ENCODE measurements around the gene ARHGEF10L. TPM values are rescaled to one million over a fixed set of nuclear protein-coding genes. Genes with fewer than 3 reads are reported as not detected.

ARHGEF10L gene
- total RNA-seq, 2 donors from 2014 or later, result not detected

GRCh38 chr1:17591814-17592430 lies 52.4 kb downstream of the ARHGEF10L start:
- Mint-ChIP-seq H3K4me3 (no peak overlapping the region), H3K9me3 (no peaks in the 10 kb centered on the region), H3K4me1 (ENCODE audit: low read depth in 2 of 2) (no peaks in the 10 kb centered on the region), H3K36me3 (no peaks in the 10 kb centered on the region), H3K27ac (no peak overlapping the region), H3K27me3 (peaks cover 0 to 6% of the 10 kb centered on the region in 2 donors)
- DNase-seq (ENCODE audit: low spot score) (no peak), ATAC-seq (no peak)

- Mint-ChIP-seq H3K27ac (no peak overlapping the region), H3K4me1 (ENCODE audit: low read depth in 2 of 2) (no peaks in the 10 kb centered on the region), H3K27me3 (peaks cover 0 to 6% of the 10 kb centered on the region in 2 donors), H3K36me3 (no peaks in the 10 kb centered on the region), H3K4me3 (no peak overlapping the region), H3K9me3 (no peaks in the 10 kb centered on the region)
- no peak for ATAC-seq
- no peak for DNase-seq (ENCODE audit: low spot score)
Observed at GRCh38 chr1:17594026-17594425, 54.5 kb downstream of the ARHGEF10L start.

GRCh38 chr1:17594690-17595601 lies 55.4 kb downstream of the ARHGEF10L start:
- H3K27ac Mint-ChIP-seq, result no peak overlapping the region
- ATAC-seq, result peak in 1 of 2 donors; percentile 15
- no peaks in the 10 kb centered on the region for H3K36me3 Mint-ChIP-seq
- H3K4me1 Mint-ChIP-seq (ENCODE audit: low read depth in 2 of 2), result no peaks in the 10 kb centered on the region
- no peaks in the 10 kb centered on the region for H3K9me3 Mint-ChIP-seq
- peaks cover 0 to 2% of the 10 kb centered on the region in 2 donors for H3K27me3 Mint-ChIP-seq
- DNase-seq (ENCODE audit: low spot score), result no peak
- no peak overlapping the region for H3K4me3 Mint-ChIP-seq

GRCh38 chr1:17595602-17595925 lies 56.1 kb downstream of the ARHGEF10L start:
- DNase-seq (ENCODE audit: low spot score), result no peak
- no peaks in the 10 kb centered on the region for H3K4me1 Mint-ChIP-seq (ENCODE audit: low read depth in 2 of 2)
- no peaks in the 10 kb centered on the region for H3K36me3 Mint-ChIP-seq
- H3K27me3 Mint-ChIP-seq, result no peaks in the 10 kb centered on the region
- no peak for ATAC-seq
- H3K4me3 Mint-ChIP-seq, result no peak overlapping the region
- H3K9me3 Mint-ChIP-seq, result no peaks in the 10 kb centered on the region
- H3K27ac Mint-ChIP-seq, result no peak overlapping the region

- ATAC-seq, result no peak
- Mint-ChIP-seq H3K27ac (no peak overlapping the region), H3K36me3 (no peaks in the 10 kb centered on the region), H3K27me3 (no peaks in the 10 kb centered on the region), H3K4me1 (ENCODE audit: low read depth in 2 of 2) (no peaks in the 10 kb centered on the region), H3K4me3 (no peak overlapping the region), H3K9me3 (no peaks in the 10 kb centered on the region)
- DNase-seq (ENCODE audit: low spot score), result no peak
Observed at GRCh38 chr1:17596186-17596585, 56.7 kb downstream of the ARHGEF10L start.

GRCh38 chr1:17596651-17597509 lies 57.4 kb downstream of the ARHGEF10L start:
- Mint-ChIP-seq H3K36me3 (no peaks in the 10 kb centered on the region), H3K27ac (no peak overlapping the region), H3K27me3 (no peaks in the 10 kb centered on the region), H3K4me1 (ENCODE audit: low read depth in 2 of 2) (no peaks in the 10 kb centered on the region), H3K4me3 (no peak overlapping the region), H3K9me3 (no peaks in the 10 kb centered on the region)
- DNase-seq (ENCODE audit: low spot score) (no peak), ATAC-seq (no peak)

GRCh38 chr1:17597651-17598050 lies 58.2 kb downstream of the ARHGEF10L start:
- ATAC-seq (no peak), DNase-seq (ENCODE audit: low spot score) (no peak)
- Mint-ChIP-seq H3K9me3 (no peaks in the 10 kb centered on the region), H3K36me3 (no peaks in the 10 kb centered on the region), H3K4me1 (ENCODE audit: low read depth in 2 of 2) (no peaks in the 10 kb centered on the region), H3K27me3 (no peaks in the 10 kb centered on the region), H3K4me3 (no peak overlapping the region), H3K27ac (no peak overlapping the region)

GRCh38 chr1:17598251-17598650 lies 58.8 kb downstream of the ARHGEF10L start:
- H3K27ac Mint-ChIP-seq, result no peak overlapping the region
- no peaks in the 10 kb centered on the region for H3K4me1 Mint-ChIP-seq (ENCODE audit: low read depth in 2 of 2)
- DNase-seq (ENCODE audit: low spot score) (no peak), ATAC-seq (no peak)
- H3K9me3 Mint-ChIP-seq, result no peaks in the 10 kb centered on the region
- H3K4me3 Mint-ChIP-seq, result no peak overlapping the region
- no peaks in the 10 kb centered on the region for H3K36me3 Mint-ChIP-seq
- H3K27me3 Mint-ChIP-seq, result no peaks in the 10 kb centered on the region

GRCh38 chr1:17599291-17599953 lies 59.9 kb downstream of the ARHGEF10L start:
- no peaks in the 10 kb centered on the region for H3K27me3 Mint-ChIP-seq
- H3K4me3 Mint-ChIP-seq, result no peak overlapping the region
- H3K36me3 Mint-ChIP-seq, result no peaks in the 10 kb centered on the region
- ATAC-seq (no peak), DNase-seq (ENCODE audit: low spot score) (no peak)
- H3K9me3 Mint-ChIP-seq, result no peaks in the 10 kb centered on the region
- H3K4me1 Mint-ChIP-seq (ENCODE audit: low read depth in 2 of 2), result no peaks in the 10 kb centered on the region
- H3K27ac Mint-ChIP-seq, result no peak overlapping the region

GRCh38 chr1:17599954-17600300 lies 60.4 kb downstream of the ARHGEF10L start:
- ATAC-seq (no peak), DNase-seq (ENCODE audit: low spot score) (no peak)
- Mint-ChIP-seq H3K4me3 (no peak overlapping the region), H3K9me3 (no peaks in the 10 kb centered on the region), H3K27me3 (no peaks in the 10 kb centered on the region), H3K4me1 (ENCODE audit: low read depth in 2 of 2) (no peaks in the 10 kb centered on the region), H3K27ac (no peak overlapping the region), H3K36me3 (no peaks in the 10 kb centered on the region)

GRCh38 chr1:17600321-17600720 lies 60.8 kb downstream of the ARHGEF10L start:
- no peaks in the 10 kb centered on the region for H3K36me3 Mint-ChIP-seq
- no peak overlapping the region for H3K27ac Mint-ChIP-seq
- ATAC-seq, result no peak
- no peak for DNase-seq (ENCODE audit: low spot score)
- H3K27me3 Mint-ChIP-seq, result no peaks in the 10 kb centered on the region
- H3K4me1 Mint-ChIP-seq (ENCODE audit: low read depth in 2 of 2), result no peaks in the 10 kb centered on the region
- no peaks in the 10 kb centered on the region for H3K9me3 Mint-ChIP-seq
- H3K4me3 Mint-ChIP-seq, result no peak overlapping the region

- Mint-ChIP-seq H3K9me3 (no peaks in the 10 kb centered on the region), H3K4me1 (ENCODE audit: low read depth in 2 of 2) (no peaks in the 10 kb centered on the region), H3K27me3 (no peaks in the 10 kb centered on the region), H3K4me3 (no peak overlapping the region), H3K36me3 (no peaks in the 10 kb centered on the region), H3K27ac (no peak overlapping the region)
- DNase-seq (ENCODE audit: low spot score) (no peak), ATAC-seq (no peak)
Observed at GRCh38 chr1:17601643-17602382, 62.3 kb downstream of the ARHGEF10L start.
